GM12874 (cell line): ENCODE results near the gene DDI2.

ENCODE experiments used
- TF ChIP-seq, protein P1 (sequence below): IDR thresholded peaks from 2 replicates; pipeline ENCODE4 v1.5.1; 2011; ENCODE audit warnings: low read depth, mild to moderate bottlenecking, control low read depth, low read length, moderate library complexity; ENCODE audit not compliant: insufficient read depth

The DDI2 gene

DNA sequence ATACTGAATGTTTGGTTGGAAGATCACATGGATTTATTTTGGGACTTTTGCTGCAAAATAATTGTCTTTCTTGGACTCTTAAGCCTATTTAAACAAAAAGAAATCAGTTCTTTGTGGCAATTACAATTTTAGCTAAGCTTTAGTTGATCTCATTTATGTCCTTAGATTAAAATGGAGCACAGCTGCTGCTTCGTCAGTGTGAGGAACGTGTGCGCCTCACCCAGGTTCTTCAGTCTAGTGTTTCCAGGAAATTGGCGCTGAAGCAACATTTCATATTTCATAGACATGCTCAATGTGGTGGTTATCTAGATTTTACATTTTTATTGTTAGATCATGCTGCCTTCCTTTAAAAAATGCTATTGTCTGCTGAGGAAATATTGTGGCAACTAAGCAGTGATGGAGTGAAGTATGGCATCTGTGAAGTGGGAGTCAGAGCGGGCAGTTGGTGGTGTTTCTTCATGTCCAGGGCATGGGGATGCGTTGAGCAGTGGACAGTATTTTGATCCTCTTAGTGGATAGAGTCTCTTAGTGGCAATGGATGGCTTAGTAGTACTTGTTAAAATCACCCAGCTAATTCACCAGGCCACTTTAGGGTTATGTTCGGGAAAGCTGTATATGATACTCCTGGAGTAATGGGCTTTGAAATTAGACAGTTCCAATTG is 5.6 kb downstream of the DDI2 start:
- TF ChIP-seq, protein P1, sequence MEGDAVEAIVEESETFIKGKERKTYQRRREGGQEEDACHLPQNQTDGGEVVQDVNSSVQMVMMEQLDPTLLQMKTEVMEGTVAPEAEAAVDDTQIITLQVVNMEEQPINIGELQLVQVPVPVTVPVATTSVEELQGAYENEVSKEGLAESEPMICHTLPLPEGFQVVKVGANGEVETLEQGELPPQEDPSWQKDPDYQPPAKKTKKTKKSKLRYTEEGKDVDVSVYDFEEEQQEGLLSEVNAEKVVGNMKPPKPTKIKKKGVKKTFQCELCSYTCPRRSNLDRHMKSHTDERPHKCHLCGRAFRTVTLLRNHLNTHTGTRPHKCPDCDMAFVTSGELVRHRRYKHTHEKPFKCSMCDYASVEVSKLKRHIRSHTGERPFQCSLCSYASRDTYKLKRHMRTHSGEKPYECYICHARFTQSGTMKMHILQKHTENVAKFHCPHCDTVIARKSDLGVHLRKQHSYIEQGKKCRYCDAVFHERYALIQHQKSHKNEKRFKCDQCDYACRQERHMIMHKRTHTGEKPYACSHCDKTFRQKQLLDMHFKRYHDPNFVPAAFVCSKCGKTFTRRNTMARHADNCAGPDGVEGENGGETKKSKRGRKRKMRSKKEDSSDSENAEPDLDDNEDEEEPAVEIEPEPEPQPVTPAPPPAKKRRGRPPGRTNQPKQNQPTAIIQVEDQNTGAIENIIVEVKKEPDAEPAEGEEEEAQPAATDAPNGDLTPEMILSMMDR = no peak

DNA sequence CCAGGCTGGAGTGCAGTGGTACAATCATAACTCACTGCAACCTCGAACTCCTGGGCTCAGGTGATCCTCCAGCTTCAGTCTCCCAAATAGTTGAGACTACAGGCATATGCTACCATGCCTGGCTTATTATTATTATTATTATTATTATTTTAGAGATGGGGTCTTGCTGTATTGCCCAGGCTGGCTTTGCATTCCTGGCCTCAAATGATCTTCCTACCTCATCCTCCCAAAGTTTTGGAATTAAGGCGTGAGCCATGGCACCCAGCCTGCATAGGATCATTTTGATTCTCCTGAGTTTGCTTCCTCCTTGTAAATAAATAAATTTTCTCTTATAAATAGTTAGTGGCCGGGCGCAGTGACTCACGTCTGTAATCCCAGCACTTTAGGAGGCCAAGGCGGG is 6.2 kb downstream of the DDI2 start:
- TF ChIP-seq, protein P1 = no peak

DNA sequence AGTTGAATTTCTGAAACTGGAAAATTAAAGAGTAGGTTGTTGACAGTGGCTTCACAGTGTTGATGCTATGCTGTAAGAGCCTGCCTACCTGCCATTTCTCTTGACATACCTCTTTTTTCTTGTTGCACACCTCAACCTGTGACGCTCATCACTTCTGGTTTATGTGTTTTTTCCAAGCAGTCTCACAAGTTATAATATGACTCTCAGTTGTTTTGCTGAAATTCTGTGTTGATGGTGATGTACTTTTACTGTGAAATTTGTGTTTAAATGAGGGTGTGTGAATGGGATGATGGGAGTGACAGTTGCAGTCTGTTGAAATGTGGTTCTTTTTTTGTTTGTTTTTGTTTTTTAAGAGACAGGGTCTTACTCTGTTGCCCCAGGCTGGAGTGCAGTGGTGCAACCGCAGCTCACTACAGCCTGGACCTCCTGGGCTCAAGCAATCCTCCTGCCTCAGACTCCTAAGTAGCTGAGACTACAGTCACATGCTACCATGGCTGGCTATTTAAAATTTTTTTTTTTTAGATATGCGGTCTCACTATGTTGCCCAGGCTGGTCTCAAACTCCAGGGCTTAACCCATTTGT is 7.0 kb downstream of the DDI2 start:
- TF ChIP-seq, protein P1 = no peak

DNA sequence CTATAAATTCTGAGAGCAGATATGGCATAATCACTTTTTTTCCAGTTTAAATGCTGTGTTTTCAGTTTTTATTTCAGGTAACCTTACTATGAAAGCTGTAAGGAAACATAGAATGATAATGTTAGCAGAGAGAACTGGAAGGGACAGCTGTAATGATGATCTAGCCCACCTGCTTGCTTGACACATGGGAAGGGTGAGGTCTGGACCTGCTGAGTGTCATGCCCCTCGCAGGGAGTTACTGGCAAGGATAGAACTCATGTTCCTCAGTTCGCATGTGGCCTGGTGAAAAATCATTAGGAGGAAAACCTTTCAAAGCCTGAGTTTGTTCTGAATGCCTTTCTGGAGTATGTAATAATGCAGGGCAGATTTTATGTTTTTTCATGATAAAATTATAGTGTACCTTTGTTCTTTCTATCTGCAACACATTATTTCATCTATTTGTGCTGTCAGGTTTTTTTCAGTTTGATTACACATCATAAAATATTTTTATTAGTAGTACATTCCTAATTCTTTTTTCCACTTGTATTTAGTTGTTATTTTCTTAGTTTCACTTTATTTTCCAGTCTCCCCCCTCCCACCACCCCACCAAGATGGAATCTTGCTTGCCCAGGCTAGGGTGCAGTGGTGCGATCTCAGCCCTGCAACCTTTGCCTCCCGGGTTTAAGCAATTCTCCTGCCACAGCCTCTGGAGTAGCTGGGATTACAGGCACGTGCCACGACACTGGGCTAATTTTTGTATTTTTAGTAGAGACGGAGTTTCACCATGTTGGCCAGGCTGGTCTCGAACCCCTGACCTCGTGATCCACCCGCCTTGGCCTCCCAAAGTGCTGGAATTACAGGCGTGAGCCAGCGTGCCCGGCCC is 8.0 kb downstream of the DDI2 start:
- TF ChIP-seq, protein P1 = no peak

DNA sequence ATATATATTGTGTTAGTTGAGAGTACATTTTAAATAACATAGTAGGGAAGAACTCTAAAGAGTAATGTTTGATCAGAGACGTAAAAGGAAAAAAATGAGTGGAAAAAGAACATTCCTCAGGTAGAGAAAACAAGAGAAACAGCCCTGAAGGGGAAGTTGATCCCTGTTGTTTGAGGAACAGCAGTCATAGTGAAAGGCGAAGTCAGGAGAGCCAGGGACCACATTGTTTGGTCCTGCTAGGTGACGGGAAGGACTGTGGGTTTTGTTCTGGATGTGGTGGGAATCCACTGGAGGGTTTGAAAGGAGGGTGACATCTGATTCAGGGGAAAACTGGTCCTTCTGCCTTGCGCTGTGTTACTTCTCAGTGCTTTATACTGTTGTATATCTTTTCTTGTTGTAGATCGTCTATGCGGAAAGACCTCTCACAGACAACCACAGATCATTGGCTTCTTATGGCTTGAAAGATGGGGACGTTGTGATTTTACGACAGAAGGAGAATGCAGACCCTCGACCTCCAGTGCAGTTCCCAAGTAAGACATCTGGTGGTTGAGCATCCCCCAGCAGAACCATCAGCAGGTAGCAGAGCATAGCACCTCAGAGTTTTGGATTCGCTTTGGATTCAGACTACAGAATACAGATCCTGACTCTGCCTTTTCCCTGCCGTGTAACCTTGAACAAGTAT is 9.2 kb downstream of the DDI2 start:
- TF ChIP-seq, protein P1 = no peak

DNA sequence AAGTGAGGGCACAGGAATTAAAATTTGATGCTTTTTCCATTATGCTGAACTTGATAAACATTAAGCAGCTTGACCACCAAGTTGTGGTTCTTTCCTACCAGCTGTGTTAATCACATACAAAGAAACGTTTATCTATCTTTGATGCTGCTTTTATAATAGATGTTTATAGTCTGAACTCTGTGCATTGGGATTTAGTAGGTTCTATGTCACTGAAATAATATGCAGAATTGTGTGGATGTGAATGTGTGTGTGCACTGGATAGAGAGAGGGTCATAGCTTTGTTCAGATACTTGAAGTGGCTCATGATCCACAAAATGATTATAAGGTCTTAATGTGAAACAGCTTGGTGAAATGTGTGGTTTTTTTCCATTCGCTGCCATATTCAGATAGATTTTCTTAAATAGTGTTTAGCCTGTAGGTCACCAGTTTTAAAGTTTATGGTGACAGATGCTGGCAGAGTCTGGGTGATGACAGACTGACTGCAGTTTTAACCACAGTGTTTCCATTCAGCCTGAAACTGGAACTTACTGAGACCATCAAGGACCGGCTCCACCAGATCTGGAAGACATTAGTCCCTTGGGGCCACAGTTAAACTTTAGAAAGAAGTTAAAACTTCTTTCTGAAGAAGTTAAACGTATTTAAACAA is 10.2 kb downstream of the DDI2 start:
- TF ChIP-seq, protein P1 = no peak

DNA sequence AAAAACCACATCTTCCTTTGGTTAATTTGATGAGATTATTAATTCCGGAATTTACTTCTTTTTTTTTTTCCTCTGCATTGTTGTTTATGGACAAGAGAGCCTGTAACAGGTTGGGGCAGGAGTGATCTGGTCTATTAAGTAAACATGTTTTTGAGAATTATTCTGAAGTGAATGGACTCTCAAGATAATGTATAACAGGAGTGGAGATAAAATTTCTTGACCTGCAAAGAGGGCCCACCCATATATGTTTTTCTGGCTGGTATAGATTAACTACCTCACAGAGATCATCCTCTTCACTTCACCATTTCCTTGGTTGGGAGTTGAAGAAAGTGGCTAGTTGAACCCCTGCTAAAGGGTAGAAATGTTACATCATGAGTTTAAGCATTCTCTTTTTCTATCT is 10.7 kb downstream of the DDI2 start:
- TF ChIP-seq, protein P1 = no peak
